A549 treated with Mapracorat at 1 μM for 4 hours (cell line): ENCODE measurements around the gene TCEAL7. TPM values are rescaled to one million over a fixed set of nuclear protein-coding genes. Genes with fewer than 3 reads are reported as not detected.

Experiments used
- total RNA-seq: library from RNA; stranded (reverse); fragments of 200-300 nt; extraction: Qiagen RNA extraction; gene quantifications from 5 replicates; pipeline ENCODE4 v1.2.3, GENCODE V29; 2022

The TCEAL7 gene, protein sequence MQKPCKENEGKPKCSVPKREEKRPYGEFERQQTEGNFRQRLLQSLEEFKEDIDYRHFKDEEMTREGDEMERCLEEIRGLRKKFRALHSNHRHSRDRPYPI
- total RNA-seq = not detected in 5 replicates

DNA sequence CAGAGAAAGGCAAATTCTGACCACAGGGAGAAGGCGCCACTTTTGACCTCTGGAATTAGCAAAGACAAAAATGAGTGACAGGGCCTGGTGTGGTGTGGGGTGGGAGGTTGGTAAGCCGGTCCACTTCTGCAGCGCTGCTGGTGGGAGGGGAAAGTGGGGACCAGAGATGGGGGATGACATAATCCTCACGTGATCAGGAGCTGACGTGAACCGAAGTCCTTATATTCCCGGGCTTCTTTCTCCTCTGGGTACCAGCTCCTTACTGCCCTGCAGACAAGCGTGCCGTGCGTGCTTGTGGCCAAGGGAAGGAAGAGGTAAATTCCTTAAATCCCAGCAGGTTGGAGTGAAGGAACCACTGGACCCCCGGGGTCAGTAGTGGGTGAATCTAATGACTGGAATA, at the start of gene TCEAL7:
TCEAL7 (plus strand) TSS at position 249 of the 400 bp plus-strand sequence. CDS start 1,165 bp downstream, outside the sequence.

DNA sequence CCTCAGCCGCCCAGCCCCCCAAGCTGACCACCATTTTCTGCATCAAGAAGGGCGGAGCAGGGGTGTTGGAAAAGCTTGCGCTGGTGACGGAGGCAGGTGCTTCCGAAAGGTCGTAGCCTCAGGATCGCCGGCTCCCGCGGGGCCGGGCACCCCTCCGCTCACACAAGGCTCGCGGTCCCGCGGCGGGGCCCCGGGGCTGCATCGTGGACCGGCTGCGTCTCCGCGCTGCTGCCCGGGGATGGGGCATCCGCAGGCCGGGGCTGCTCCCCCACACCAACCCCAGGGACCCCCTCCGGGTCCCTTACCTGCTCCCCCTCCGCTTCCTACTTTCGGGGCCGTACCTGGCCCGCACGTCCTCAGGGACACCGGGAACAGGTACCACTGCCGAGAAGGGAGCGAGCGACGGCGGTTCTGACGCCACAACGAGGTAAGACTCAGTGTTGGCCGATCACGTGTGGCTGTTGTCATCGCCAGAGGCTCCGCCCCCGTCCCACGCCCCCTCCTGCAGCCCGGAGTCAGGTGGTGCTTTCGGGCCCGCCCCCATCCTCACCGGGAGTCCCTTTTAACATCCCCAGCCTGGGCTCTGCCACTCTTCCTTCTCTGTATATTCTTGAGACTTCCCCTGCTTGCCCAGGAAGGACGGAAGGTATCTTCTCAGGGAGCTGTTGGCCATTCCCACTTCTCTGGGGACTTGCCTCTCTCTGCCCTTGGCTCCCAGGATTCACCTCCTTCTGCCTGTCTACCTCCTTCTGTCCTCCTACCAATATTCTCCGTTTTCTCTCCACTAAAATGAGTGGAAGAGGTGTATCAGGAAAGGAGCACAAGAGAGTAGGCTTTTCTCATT, 19.3 kb upstream of the TCEAL7 start, which contains the start of gene BEX2:
BEX2 (minus strand) TSS at position 436 of the 844 bp plus-strand sequence. CDS start 1,014 bp downstream, outside the sequence.

DNA sequence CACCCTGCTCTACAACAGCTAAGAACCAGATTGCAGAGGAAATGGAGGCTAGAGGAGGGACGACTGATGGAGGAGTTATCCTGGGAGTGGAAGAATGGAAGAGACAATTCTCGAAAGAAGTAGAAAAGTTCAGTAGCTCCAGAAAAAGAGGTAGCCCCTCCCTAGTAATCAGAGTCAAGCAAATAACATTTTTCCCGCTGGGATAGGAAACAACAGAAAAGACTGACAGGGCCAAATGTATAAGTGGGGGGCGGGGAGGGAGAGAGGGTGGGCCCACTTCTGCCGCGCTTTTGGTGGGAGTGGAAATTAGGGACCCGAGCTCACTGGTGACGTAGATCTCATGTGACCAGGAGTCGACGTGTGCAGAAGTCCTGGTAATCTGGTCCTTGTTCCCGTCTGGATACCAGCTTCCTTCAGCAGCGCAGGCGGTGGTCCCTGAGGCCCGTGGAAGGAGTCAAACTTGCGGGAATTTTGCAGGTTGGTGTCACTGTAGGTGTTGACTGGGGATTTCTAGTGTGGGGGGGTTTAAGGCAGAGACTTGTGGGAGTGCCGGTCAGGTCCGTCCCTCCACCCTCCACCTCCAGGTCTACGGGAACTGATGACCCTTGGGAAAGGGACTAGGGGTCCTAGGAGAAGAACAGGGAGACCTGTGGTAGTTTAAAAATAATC, 26.2 kb downstream of the TCEAL7 start, which contains the start of gene TCEAL9:
TCEAL9 (plus strand) TSS at position 377 of the 669 bp plus-strand sequence. CDS start 1,179 bp downstream, outside the sequence.

DNA sequence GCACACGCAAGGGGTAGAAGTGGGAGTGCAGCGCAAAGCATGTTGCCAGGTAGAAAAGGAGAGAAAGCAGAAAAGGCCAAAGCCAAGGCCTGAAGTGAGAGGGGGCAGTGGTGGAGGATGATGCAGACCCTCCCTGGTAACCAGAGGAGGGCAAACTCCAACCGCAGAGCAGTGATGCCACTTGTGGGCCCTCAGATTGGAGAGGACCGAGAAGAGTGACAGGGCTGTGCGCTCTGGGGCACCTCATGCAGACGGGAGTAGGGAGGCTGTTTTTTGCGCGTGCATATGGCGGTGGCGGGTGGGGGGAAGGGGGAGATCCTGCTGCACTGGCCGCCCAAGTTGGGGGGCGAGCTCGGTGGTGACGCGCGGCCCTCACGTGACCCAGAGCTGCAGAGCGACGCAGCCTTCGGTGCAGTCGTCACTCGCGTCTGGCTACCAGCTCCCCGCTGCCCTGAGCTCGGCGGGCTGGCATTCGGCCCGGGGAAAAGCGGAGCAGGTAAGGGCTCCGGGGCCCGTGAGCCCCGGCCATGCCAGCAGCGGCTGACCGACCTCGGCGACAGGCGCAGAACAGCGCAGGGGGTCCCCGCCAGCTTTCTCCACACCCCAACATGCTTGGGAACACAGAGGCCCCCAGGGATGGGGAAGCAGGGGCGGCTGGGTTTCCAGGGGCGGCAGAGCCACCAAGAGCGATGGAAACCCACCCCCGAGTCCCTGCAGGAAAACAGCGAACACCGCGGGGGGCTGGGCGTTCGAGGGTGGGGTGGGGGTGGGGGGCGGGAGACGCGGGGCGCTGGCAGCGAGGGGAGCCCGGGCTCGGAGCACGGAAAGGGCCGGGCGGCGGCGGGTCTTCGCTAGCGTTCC, 46.3 kb downstream of the TCEAL7 start, which contains the start of gene BEX3:
BEX3 (plus strand) TSS at position 421 of the 861 bp plus-strand sequence. CDS start 984 bp downstream, outside the sequence.

Other genes with a start within 250 kb of the TCEAL7 start
- gene NXF3, start 237.1 kb upstream of the TCEAL7 start, total RNA-seq = not detected in 5 replicates
- gene BEX4, start 115.1 kb upstream of the TCEAL7 start, total RNA-seq = 2.0 to 2.9 TPM (median 2.4 TPM) in 5 replicates
- 25.1 to 42.9 TPM (median 27.9 TPM) in 5 replicates for gene TCEAL8, start 75.1 kb upstream of the TCEAL7 start, total RNA-seq
- gene TCEAL5, start 53.5 kb upstream of the TCEAL7 start, total RNA-seq = not detected in 5 replicates
- 7.1 to 12.1 TPM (median 11.3 TPM) in 5 replicates for gene BEX2, start 19.2 kb upstream of the TCEAL7 start, total RNA-seq
- 87.7 to 170 TPM (median 90.7 TPM) in 5 replicates for gene TCEAL9, start 26.3 kb downstream of the TCEAL7 start, total RNA-seq
- 249 to 266 TPM (median 261 TPM) in 5 replicates for gene BEX3, start 46.3 kb downstream of the TCEAL7 start, total RNA-seq
- 0.13 to 0.14 TPM in 2 of 5 replicates, not detected in the others for gene RAB40A, start 189.2 kb downstream of the TCEAL7 start, total RNA-seq